Measurements from ENCODE around the gene COBLL1.

DNA sequence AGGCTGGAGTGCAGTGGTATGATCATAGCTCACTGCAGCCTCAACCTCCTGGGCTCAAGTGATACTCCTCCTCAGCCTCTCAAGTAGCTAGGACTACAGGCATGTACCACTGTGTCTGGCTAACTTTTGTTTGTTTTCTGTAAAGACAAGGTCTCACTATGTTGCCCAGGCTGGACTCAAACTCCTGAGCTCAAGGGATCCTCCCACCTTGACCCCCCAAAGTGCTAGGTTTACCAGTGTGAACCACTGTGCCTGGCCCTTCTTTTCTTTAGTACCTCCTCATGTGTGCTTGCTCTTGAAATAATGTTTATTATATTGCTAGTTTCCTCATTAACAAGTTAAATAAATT, 19.0 kb upstream of the COBLL1 start:
- TF ChIP-seq, protein P1, sequence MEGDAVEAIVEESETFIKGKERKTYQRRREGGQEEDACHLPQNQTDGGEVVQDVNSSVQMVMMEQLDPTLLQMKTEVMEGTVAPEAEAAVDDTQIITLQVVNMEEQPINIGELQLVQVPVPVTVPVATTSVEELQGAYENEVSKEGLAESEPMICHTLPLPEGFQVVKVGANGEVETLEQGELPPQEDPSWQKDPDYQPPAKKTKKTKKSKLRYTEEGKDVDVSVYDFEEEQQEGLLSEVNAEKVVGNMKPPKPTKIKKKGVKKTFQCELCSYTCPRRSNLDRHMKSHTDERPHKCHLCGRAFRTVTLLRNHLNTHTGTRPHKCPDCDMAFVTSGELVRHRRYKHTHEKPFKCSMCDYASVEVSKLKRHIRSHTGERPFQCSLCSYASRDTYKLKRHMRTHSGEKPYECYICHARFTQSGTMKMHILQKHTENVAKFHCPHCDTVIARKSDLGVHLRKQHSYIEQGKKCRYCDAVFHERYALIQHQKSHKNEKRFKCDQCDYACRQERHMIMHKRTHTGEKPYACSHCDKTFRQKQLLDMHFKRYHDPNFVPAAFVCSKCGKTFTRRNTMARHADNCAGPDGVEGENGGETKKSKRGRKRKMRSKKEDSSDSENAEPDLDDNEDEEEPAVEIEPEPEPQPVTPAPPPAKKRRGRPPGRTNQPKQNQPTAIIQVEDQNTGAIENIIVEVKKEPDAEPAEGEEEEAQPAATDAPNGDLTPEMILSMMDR (IDR thresholded peaks at IDR 0.05) = no peak
- TF ChIP-seq POLR2AphosphoS5 (IDR thresholded peaks at IDR 0.05; ENCODE audit: low read depth, low read length) = no peak
- TF ChIP-seq, protein P2, sequence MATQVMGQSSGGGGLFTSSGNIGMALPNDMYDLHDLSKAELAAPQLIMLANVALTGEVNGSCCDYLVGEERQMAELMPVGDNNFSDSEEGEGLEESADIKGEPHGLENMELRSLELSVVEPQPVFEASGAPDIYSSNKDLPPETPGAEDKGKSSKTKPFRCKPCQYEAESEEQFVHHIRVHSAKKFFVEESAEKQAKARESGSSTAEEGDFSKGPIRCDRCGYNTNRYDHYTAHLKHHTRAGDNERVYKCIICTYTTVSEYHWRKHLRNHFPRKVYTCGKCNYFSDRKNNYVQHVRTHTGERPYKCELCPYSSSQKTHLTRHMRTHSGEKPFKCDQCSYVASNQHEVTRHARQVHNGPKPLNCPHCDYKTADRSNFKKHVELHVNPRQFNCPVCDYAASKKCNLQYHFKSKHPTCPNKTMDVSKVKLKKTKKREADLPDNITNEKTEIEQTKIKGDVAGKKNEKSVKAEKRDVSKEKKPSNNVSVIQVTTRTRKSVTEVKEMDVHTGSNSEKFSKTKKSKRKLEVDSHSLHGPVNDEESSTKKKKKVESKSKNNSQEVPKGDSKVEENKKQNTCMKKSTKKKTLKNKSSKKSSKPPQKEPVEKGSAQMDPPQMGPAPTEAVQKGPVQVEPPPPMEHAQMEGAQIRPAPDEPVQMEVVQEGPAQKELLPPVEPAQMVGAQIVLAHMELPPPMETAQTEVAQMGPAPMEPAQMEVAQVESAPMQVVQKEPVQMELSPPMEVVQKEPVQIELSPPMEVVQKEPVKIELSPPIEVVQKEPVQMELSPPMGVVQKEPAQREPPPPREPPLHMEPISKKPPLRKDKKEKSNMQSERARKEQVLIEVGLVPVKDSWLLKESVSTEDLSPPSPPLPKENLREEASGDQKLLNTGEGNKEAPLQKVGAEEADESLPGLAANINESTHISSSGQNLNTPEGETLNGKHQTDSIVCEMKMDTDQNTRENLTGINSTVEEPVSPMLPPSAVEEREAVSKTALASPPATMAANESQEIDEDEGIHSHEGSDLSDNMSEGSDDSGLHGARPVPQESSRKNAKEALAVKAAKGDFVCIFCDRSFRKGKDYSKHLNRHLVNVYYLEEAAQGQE (IDR thresholded peaks at IDR 0.05; ENCODE audit: insufficient read depth in 1 of 2, low read depth in 2 of 2, low read length in 1 of 2) = no peak
- no peak for TF ChIP-seq TCF7L2 (IDR thresholded peaks at IDR 0.05; ENCODE audit: low read depth, low read length)
- TF ChIP-seq SIN3A (IDR thresholded peaks at IDR 0.05; ENCODE audit: borderline replicate concordance, insufficient read depth, low read depth, low read length) = no peak

Measured in Panc1 (cell line).